HUES48 (cell line): Measurements from ENCODE around the gene LCN2.
A peak's percentile ranks its signal among the peaks of the same experiment; 100 is the strongest.
"Not testable (repeated sequence)": the region's sequence is repeated elsewhere in the genome, so short reads cannot be mapped to it uniquely, and the experiment has no call there.

Experiments used
- H3K27ac ChIP-seq: one replicate; pipeline ENCODE4 v1.7.0; 2013; ENCODE audit warnings: low read depth, low read length, inconsistent platforms
- H3K27me3 ChIP-seq: 2 replicates; pipeline ENCODE4 v1.6.1; 2013; ENCODE audit warnings: mild to moderate bottlenecking, low read length; ENCODE audit not compliant: control insufficient read depth, insufficient read depth
- H3K36me3 ChIP-seq: 2 replicates; pipeline ENCODE4 v1.6.1; 2013; ENCODE audit warnings: low read length; ENCODE audit not compliant: control insufficient read depth, insufficient read depth
- H3K4me1 ChIP-seq: 2 replicates; pipeline ENCODE4 v1.6.1; 2013; ENCODE audit warnings: mild to moderate bottlenecking, low read length; ENCODE audit not compliant: control insufficient read depth, insufficient read depth
- H3K4me3 ChIP-seq: 2 replicates; pipeline ENCODE4 v1.5.1; 2013; ENCODE audit warnings: mild to moderate bottlenecking, low read depth, low read length
- H3K9ac ChIP-seq: 2 replicates; pipeline ENCODE4 v1.6.1; 2013; ENCODE audit warnings: mild to moderate bottlenecking, low read depth, low read length, moderate library complexity
- H3K9me3 ChIP-seq: 2 replicates; pipeline ENCODE4 v1.6.1; 2013; ENCODE audit warnings: low read length; ENCODE audit not compliant: control insufficient read depth, insufficient read depth

LCN2 gene

DNA sequence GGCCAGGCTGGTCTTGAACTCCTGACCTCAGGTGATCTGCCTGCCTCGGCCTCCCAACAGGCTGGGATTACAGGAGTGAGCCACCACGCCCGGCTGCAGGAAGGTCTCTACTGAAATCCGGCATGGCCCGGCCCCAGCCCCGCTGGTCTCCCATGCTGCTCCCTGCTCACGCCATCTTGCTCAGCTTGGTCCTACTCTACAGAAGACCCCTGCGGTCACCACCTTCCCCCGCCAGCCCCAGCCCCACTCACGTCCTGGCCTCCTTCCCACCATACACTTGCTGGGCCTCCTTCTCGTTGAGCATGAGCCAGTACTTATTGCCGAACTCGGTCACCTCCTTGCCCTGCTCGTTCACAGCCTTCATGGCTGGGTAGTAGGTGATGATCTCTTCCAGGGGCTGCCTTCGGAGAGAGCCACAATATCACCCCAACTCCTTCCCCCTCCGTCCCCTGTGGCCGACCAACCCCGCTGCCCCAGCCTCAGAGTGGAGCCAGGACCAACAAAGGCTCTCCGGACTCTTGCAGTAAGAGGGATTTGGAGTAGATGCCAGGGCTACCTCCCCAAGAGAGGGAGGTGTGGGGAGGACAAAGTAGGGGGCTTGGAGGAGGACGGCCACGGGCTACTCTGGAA, 25.7 kb upstream of the LCN2 start:
- no peaks in the 10 kb centered on the region for H3K9me3 ChIP-seq
- no peak overlapping the region for H3K4me3 ChIP-seq
- no peak overlapping the region for H3K9ac ChIP-seq
- H3K27ac ChIP-seq = no peak overlapping the region
- H3K4me1 ChIP-seq = no peaks in the 10 kb centered on the region
- H3K36me3 ChIP-seq = peaks cover 48% of the 10 kb centered on the region
- H3K27me3 ChIP-seq = no peaks in the 10 kb centered on the region; the same call in 1 of the 2 replicates

DNA sequence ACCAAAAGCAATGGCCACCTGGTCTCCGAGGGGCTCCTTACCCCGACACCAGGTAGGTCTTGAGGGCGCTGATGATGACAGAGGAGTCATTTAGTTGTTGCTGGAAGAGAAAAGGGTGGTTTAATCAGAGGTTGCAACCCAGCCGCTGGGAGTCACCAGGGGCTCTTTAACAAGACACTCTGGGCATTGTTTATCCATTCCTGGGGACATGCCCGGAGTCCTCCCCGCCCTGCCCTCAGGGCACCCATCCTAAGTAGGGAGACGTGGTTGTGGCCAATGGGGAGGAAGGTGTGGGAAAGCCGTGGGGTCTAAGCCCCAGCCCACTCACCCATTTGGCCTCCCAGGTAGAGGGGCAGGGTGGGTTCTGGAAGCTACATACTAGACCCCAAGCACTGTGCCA, 24.8 kb upstream of the LCN2 start:
- Histone ChIP-seq H3K27me3 (peaks cover 7% of the 10 kb centered on the region), H3K36me3 (peaks cover 48% of the 10 kb centered on the region), H3K27ac (no peak overlapping the region), H3K9ac (no peak overlapping the region), H3K4me3 (no peak overlapping the region), H3K4me1 (no peaks in the 10 kb centered on the region), H3K9me3 (no peaks in the 10 kb centered on the region)

DNA sequence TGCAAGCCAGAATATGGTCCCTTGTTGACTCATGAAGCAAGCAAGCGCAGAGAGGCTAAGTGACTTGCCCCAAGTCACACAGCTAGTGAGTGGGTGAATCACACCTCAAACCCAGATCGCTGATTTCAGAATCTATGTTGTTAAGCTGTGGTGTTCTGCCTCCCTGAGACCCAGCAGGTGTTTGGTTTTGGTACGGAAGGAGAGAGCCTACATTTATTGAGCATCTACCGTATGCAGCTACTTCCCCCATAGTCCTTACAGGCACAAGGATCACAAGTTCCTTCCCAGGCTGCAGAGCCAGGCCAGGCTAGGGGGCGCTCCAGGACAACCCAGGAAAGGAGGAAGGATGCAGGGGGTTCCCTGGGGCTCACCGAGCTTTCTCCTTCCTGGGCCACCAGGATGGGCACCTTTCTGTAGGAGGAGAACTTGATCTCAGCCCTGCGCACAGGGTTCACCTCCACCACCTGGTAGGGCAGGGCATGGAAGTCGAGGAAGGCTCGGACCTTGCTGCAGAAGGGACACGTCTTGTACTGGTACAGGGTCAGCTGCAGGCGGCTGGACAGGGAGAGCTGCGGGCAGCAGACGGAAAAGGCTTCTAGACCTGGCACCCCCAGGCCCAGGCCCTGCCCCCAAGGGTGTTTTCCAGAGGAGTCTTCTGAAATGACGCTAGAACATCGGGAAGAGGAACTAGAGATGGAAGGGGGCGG, 24.2 kb upstream of the LCN2 start:
- Histone ChIP-seq H3K9ac (no peak overlapping the region), H3K27ac (no peak overlapping the region), H3K27me3 (peaks cover 7% of the 10 kb centered on the region), H3K36me3 (peaks cover 48% of the 10 kb centered on the region), H3K9me3 (no peaks in the 10 kb centered on the region), H3K4me3 (no peak overlapping the region), H3K4me1 (no peaks in the 10 kb centered on the region)

DNA sequence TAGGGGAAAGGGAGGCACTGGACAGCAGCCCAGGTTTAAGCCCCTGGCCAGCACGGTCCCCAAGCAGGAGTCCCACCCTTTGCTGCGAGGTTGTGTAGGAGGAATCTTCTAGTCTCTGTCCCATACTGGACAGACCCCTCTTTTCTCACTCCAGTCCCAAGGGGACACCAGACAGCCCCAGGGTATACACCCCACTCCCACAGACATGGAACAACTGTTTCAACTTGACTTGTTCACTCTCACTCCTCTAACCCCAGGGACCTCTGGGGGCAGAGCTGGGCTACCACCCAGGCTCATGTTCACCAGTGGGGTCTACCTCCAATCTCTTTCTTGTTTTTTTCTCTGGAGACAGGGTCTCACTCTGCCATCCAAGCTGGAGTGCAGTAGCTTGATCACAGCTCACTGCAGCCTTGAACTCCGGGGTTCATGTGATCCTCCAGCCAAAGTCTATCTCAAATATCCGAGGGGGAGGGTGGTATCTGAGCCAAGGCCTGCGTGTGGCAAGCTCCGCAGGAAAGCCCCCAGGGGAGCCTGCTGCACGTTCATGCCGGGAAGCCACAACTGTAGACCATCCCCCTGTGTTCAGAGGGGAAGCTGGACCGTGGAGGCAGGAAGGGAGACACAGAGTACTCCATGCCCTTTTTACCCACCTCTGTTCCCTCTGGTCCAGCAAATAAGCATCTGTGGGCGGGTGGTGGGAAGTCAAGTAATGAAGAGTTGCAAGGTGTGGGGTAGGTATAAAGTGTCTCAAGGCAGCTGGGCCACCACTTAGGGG, 23.5 kb upstream of the LCN2 start:
- H3K4me3 ChIP-seq = no peak overlapping the region

GRCh38 chr9:128127568-128127989, 21.7 kb upstream of the LCN2 start, which contains the start of gene PTGES2:
TSS of gene PTGES2 (minus strand) at chr9:128127729. CDS start at chr9:128127717, 12 bp downstream.
- Histone ChIP-seq H3K27me3 (peaks cover 7% of the 10 kb centered on the region), H3K9ac (peak within 1 kb of the TSS; percentile 93), H3K27ac (peak within 1 kb of the TSS; percentile 99), H3K9me3 (no peaks in the 10 kb centered on the region), H3K36me3 (peaks cover 23% of the 10 kb centered on the region), H3K4me3 (peak within 1 kb of the TSS; percentile 100), H3K4me1 (no peaks in the 10 kb centered on the region)

More for the DNA sequence above, 23.5 kb upstream of the LCN2 start:
- H3K36me3 ChIP-seq = peaks cover 41% of the 10 kb centered on the region
- peaks cover 7% of the 10 kb centered on the region for H3K27me3 ChIP-seq
- H3K27ac ChIP-seq = no peak overlapping the region
- no peak overlapping the region for H3K9ac ChIP-seq
- no peaks in the 10 kb centered on the region for H3K4me1 ChIP-seq
- H3K9me3 ChIP-seq = no peaks in the 10 kb centered on the region

- H3K4me3 ChIP-seq = peak overlapping the region; percentile 100
- H3K36me3 ChIP-seq = peaks cover 17% of the 10 kb centered on the region
These were observed 21.0 kb upstream of the LCN2 start for GRCh38 chr9:128127990-128128835.

GRCh38 chr9:128128836-128129590, 20.2 kb upstream of the LCN2 start:
- Histone ChIP-seq H3K9me3 (no peaks in the 10 kb centered on the region), H3K4me3 (peak overlapping the region; percentile 100), H3K4me1 (no peaks in the 10 kb centered on the region), H3K9ac (no peak overlapping the region), H3K36me3 (peaks cover 9% of the 10 kb centered on the region), H3K27me3 (peaks cover 7% of the 10 kb centered on the region), H3K27ac (no peak overlapping the region)

More at GRCh38 chr9:128127990-128128835, 21.0 kb upstream of the LCN2 start:
- no peaks in the 10 kb centered on the region for H3K4me1 ChIP-seq
- H3K27ac ChIP-seq = peak overlapping the region; percentile 99
- no peaks in the 10 kb centered on the region for H3K9me3 ChIP-seq
- peaks cover 7% of the 10 kb centered on the region for H3K27me3 ChIP-seq
- peak overlapping the region; percentile 93 for H3K9ac ChIP-seq

DNA sequence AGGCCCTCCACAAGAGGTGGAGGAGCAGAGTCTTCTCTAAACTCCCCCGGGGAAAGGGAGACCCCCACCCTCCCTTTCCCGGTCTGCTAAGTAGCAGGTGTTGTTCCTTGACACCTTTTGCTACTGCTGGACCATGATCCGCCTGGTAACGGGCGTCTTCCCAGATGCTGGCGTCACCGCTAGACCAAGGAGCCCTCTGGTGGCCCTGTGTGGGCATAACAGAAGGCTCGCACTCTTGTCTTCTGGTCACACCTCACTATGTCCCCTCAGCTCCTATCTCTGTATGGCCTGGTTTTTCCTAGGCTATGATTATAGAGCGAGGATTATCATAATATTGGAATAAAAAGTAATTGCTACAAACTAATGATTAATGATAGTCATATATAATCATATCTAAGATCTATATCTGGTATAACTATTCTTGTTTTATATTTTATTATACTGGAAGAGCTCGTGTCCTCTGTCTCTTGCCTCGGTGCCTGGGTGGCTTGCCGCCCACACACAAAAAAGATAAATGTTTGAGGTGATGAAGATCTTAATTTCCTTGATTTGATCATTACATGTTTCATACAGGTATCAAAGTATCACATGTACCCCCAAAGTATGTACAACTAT, 19.2 kb upstream of the LCN2 start:
- H3K27me3 ChIP-seq, H3K9ac ChIP-seq, H3K9me3 ChIP-seq, H3K36me3 ChIP-seq, H3K27ac ChIP-seq, H3K4me3 ChIP-seq, H3K4me1 ChIP-seq: not testable (repeated sequence)

DNA sequence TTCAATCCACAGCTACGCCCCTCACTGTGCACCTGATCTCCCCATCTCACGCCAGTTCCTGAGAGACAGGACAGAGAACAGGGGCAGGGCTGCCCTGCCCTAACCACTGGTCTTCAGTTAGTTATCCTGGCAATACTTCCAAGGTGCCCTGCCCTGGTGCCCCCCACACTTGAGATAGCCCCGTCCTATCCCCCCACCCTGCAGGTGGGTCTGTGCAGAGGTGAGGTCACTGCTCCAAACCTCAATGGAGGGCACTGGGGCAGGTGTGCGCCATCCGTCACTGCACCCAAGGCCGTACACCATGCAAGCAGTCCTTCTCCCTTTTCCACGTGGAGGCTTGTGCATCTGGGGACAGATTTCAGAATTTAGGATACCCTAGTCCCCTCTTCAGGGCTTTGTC, 18.6 kb upstream of the LCN2 start:
- not testable (repeated sequence) for H3K27ac ChIP-seq, H3K9me3 ChIP-seq, H3K27me3 ChIP-seq, H3K9ac ChIP-seq, H3K4me1 ChIP-seq, H3K36me3 ChIP-seq, H3K4me3 ChIP-seq

DNA sequence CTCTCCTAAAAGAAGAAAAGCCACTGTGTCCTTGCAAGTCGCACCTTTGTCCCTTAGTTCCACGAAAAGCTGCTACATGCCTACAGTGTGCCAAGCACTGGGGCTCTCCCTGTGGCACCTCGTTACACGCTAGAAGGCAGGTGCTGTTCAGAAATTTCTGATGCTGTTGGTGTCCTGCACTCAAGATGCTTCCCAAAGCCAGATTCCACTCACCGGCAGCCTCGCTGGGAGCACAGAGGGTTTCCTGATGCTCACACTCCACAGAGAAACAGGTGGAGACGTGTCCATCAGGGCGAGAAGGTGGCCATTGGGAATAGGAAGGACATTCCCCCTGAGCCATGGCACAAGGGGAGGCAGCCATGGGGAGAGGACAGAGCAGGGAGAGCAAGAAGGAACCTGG, 17.9 kb upstream of the LCN2 start:
- not testable (repeated sequence) for H3K9ac ChIP-seq, H3K4me1 ChIP-seq, H3K27me3 ChIP-seq, H3K36me3 ChIP-seq, H3K4me3 ChIP-seq, H3K9me3 ChIP-seq, H3K27ac ChIP-seq
